Hindlimb muscle (tissue), 1 donor: ENCODE data around the gene ZKSCAN3. TPM values are rescaled to one million over a fixed set of nuclear protein-coding genes. Genes with fewer than 3 reads are reported as not detected.
A peak's percentile ranks its signal among the peaks of the same experiment; 100 is the strongest.
"Not testable (repeated sequence)": the region's sequence is repeated elsewhere in the genome, so short reads cannot be mapped to it uniquely, and the experiment has no call there.

ENCODE experiments used
- DNase-seq: peaks from one replicate; pipeline ENCODE4 v3.0.0-alpha.2; 2013
- polyA plus RNA-seq: library from polyadenylated mRNA; unstranded; fragments of 120-200 nt; gene quantifications from one replicate; pipeline ENCODE4 v1.2.1, GENCODE V29; 2013; ENCODE audit not compliant: insufficient read length

The ZKSCAN3 gene
- polyA plus RNA-seq, 1 donor = 7.7 TPM

- no peak for DNase-seq
These were observed 5.7 kb upstream of the ZKSCAN3 start for GRCh38 chr6:28343898-28344677.

- no peak for DNase-seq
These were observed 4.5 kb upstream of the ZKSCAN3 start for GRCh38 chr6:28345201-28345600.

- DNase-seq = no peak
These were observed 2.6 kb upstream of the ZKSCAN3 start for GRCh38 chr6:28347119-28347518.

- DNase-seq = no peak
These were observed 329 bp upstream of the ZKSCAN3 start for GRCh38 chr6:28349344-28349891.

- no peak for DNase-seq
These were observed 1.3 kb downstream of the ZKSCAN3 start for GRCh38 chr6:28351087-28351486.

- no peak for DNase-seq
These were observed 1.8 kb downstream of the ZKSCAN3 start for GRCh38 chr6:28351493-28351925.

GRCh38 chr6:28353356-28353755, 3.6 kb downstream of the ZKSCAN3 start:
- no peak for DNase-seq

GRCh38 chr6:28353981-28354676, 4.4 kb downstream of the ZKSCAN3 start:
- no peak for DNase-seq

- DNase-seq = no peak
These were observed 5.2 kb downstream of the ZKSCAN3 start for GRCh38 chr6:28354688-28355554.

- DNase-seq = peak; percentile 88
These were observed 6.3 kb downstream of the ZKSCAN3 start for GRCh38 chr6:28355743-28356665.

GRCh38 chr6:28356666-28357020, 6.9 kb downstream of the ZKSCAN3 start:
- no peak for DNase-seq

GRCh38 chr6:28357036-28357435, 7.3 kb downstream of the ZKSCAN3 start:
- DNase-seq = no peak

- not testable (repeated sequence) for DNase-seq
These were observed 9.8 kb downstream of the ZKSCAN3 start for GRCh38 chr6:28359562-28359961.

- no peak for DNase-seq
These were observed 11.2 kb downstream of the ZKSCAN3 start for GRCh38 chr6:28360961-28361360.

GRCh38 chr6:28365590-28365989, 15.8 kb downstream of the ZKSCAN3 start:
- DNase-seq = not testable (repeated sequence)

GRCh38 chr6:28368522-28368921, 18.8 kb downstream of the ZKSCAN3 start:
- DNase-seq = no peak

GRCh38 chr6:28369463-28369862, 19.7 kb downstream of the ZKSCAN3 start:
- no peak for DNase-seq

- no peak for DNase-seq
These were observed 20.7 kb downstream of the ZKSCAN3 start for GRCh38 chr6:28370440-28370839.

GRCh38 chr6:28371280-28371679, 21.5 kb downstream of the ZKSCAN3 start:
- DNase-seq = no peak

- DNase-seq = no peak
These were observed 22.1 kb downstream of the ZKSCAN3 start for GRCh38 chr6:28371706-28372451.

GRCh38 chr6:28373925-28374324, 24.2 kb downstream of the ZKSCAN3 start:
- no peak for DNase-seq
